Fibroblast of lung (primary cell): ENCODE measurements around the gene SPX. TPM values are rescaled to one million over a fixed set of nuclear protein-coding genes. Genes with fewer than 3 reads are reported as not detected.

Source experiments
- DNase-seq, 2 donors: peaks; one replicate each; pipeline versions ENCODE4 v3.0.0 to v3.0.0-alpha.2; 2010; ENCODE audit warnings: low read depth in 2 of 2
- H2AFZ ChIP-seq: 2 replicates; pipeline ENCODE4 v1.5.1; 2012; ENCODE audit warnings: low read length, control low read depth, inconsistent platforms
- H3K27ac ChIP-seq: 2 replicates; pipeline ENCODE4 v1.5.1; 2011; ENCODE audit warnings: low read length, control low read depth; ENCODE audit not compliant: insufficient read depth
- H3K27me3 ChIP-seq: 2 replicates; pipeline ENCODE4 v1.5.1; 2011; ENCODE audit warnings: mild to moderate bottlenecking, low read length; ENCODE audit not compliant: control insufficient read depth, insufficient read depth
- H3K36me3 ChIP-seq: 2 replicates; pipeline ENCODE4 v1.5.1; 2011; ENCODE audit warnings: low read length; ENCODE audit not compliant: control insufficient read depth, insufficient read depth
- H3K4me1 ChIP-seq: 2 replicates; pipeline ENCODE4 v1.5.1; 2011; ENCODE audit warnings: low read length; ENCODE audit not compliant: control insufficient read depth, insufficient read depth; ENCODE audit errors: extremely low read depth
- H3K4me2 ChIP-seq: 2 replicates; pipeline ENCODE4 v1.5.1; 2011; ENCODE audit warnings: low read length, control low read depth; ENCODE audit not compliant: insufficient read depth; ENCODE audit errors: extremely low read depth
- H3K4me3 ChIP-seq, 4 experiments: fragments of 200-600 bp in 1 of 4; sonication (generic) in 1 of 4; replicated peaks in 1 of 4; 2 replicates each; pipeline ENCODE4 v1.5.1; 2011 to 2016; ENCODE audit warnings: low read length in 4 of 4, low read depth in 3 of 4, mild to moderate bottlenecking in 3 of 4, control low read depth in 2 of 4, inconsistent platforms in 1 of 4, mixed read lengths in 1 of 4; ENCODE audit not compliant: insufficient read depth in 1 of 4; ENCODE audit errors: control extremely low read depth in 1 of 4
- H3K79me2 ChIP-seq: 2 replicates; pipeline ENCODE4 v1.5.1; 2012; ENCODE audit warnings: mild to moderate bottlenecking, low read length, inconsistent platforms; ENCODE audit not compliant: control insufficient read depth, insufficient read depth
- H3K9ac ChIP-seq: 2 replicates; pipeline ENCODE4 v1.5.1; 2011; ENCODE audit warnings: mild to moderate bottlenecking, low read length, control low read depth; ENCODE audit not compliant: insufficient read depth
- H3K9me3 ChIP-seq: 2 replicates; pipeline ENCODE4 v1.5.1; 2012; ENCODE audit warnings: low read depth, low read length; ENCODE audit not compliant: control insufficient read depth, insufficient read depth
- H4K20me1 ChIP-seq: 2 replicates; pipeline ENCODE4 v1.5.1; 2011; ENCODE audit warnings: low read length; ENCODE audit not compliant: control insufficient read depth, insufficient read depth; ENCODE audit errors: extremely low read depth
- CTCF ChIP-seq, 2 donors: IDR thresholded peaks in 1 of 2; conservative IDR thresholded peaks in 1 of 2; 1 replicate in 1 of 2; 2 replicates in 1 of 2; pipeline ENCODE4 v1.5.1; 2011 to 2012; ENCODE audit warnings: low read length in 2 of 2, control low read depth in 1 of 2, inconsistent platforms in 1 of 2, low read depth in 1 of 2, mild to moderate bottlenecking in 1 of 2
- EZH2 ChIP-seq: IDR thresholded peaks from 2 replicates; pipeline ENCODE4 v1.5.1; 2012; ENCODE audit warnings: low read length, control low read depth, mild to moderate bottlenecking; ENCODE audit errors: missing control alignments
- polyA plus RNA-seq, 2 donors: library from polyadenylated mRNA; depleted of rRNA in 1 of 2; stranded (reverse) in 1 of 2; unstranded in 1 of 2; fragments of >200 nt; gene quantifications; 2 replicates each; pipeline ENCODE4 v1.2.1, GENCODE V29; 2011 to 2012; ENCODE audit warnings: missing spikeins in 1 of 2
- total RNA-seq: library from RNA; depleted of rRNA; stranded (reverse); fragments of >200 nt; gene quantifications from 2 replicates; pipeline ENCODE4 v1.2.1, GENCODE V29; 2014

Gene SPX
- total and polyA plus RNA-seq, 2 donors (not counting 1 experiment from before 2014, with no cell fraction given): 0.50 to 0.75 TPM

- H3K36me3 ChIP-seq: no peaks in the 10 kb centered on the region
- H3K4me3 ChIP-seq: no peak overlapping the region
- no peak for DNase-seq
- no peaks in the 10 kb centered on the region for H3K79me2 ChIP-seq
- H4K20me1 ChIP-seq: no peaks in the 10 kb centered on the region
- TF ChIP-seq EZH2: no peak
- TF ChIP-seq CTCF (conservative IDR thresholded peaks at IDR 0.05 in 1 of 2, IDR thresholded peaks at IDR 0.05 in 1 of 2; ENCODE audit: low read depth in 1 of 2, low read length in 2 of 2): no peak
- H3K27ac ChIP-seq: no peak overlapping the region
- H3K4me2 ChIP-seq: no peak overlapping the region
- H2AFZ ChIP-seq: no peak overlapping the region
- no peak overlapping the region for H3K9ac ChIP-seq
- H3K27me3 ChIP-seq: no peaks in the 10 kb centered on the region
- H3K9me3 ChIP-seq: no peaks in the 10 kb centered on the region
- H3K4me1 ChIP-seq: no peaks in the 10 kb centered on the region
Observed at GRCh38 chr12:21542403-21542802, 16.3 kb downstream of the SPX start.

GRCh38 chr12:21543151-21543550, 17.1 kb downstream of the SPX start:
- TF ChIP-seq CTCF (conservative IDR thresholded peaks at IDR 0.05 in 1 of 2, IDR thresholded peaks at IDR 0.05 in 1 of 2; ENCODE audit: low read depth in 1 of 2, low read length in 2 of 2) (no peak), EZH2 (no peak)
- H3K36me3 ChIP-seq: no peaks in the 10 kb centered on the region
- H3K4me2 ChIP-seq: no peak overlapping the region
- no peaks in the 10 kb centered on the region for H3K27me3 ChIP-seq
- H3K9me3 ChIP-seq: no peaks in the 10 kb centered on the region
- DNase-seq: no peak
- H3K4me1 ChIP-seq: no peaks in the 10 kb centered on the region
- H3K79me2 ChIP-seq: no peaks in the 10 kb centered on the region
- H4K20me1 ChIP-seq: no peaks in the 10 kb centered on the region
- H3K4me3 ChIP-seq: no peak overlapping the region
- H2AFZ ChIP-seq: no peak overlapping the region
- H3K9ac ChIP-seq: no peak overlapping the region
- H3K27ac ChIP-seq: no peak overlapping the region

- H3K27me3 ChIP-seq: no peaks in the 10 kb centered on the region
- DNase-seq: no peak
- H3K79me2 ChIP-seq: no peaks in the 10 kb centered on the region
- no peak overlapping the region for H3K9ac ChIP-seq
- H2AFZ ChIP-seq: no peak overlapping the region
- TF ChIP-seq EZH2 (no peak), CTCF (conservative IDR thresholded peaks at IDR 0.05 in 1 of 2, IDR thresholded peaks at IDR 0.05 in 1 of 2; ENCODE audit: low read depth in 1 of 2, low read length in 2 of 2) (no peak)
- H3K4me1 ChIP-seq: no peaks in the 10 kb centered on the region
- no peak overlapping the region for H3K4me3 ChIP-seq
- no peak overlapping the region for H3K4me2 ChIP-seq
- H4K20me1 ChIP-seq: no peaks in the 10 kb centered on the region
- H3K27ac ChIP-seq: no peak overlapping the region
- no peaks in the 10 kb centered on the region for H3K36me3 ChIP-seq
- no peaks in the 10 kb centered on the region for H3K9me3 ChIP-seq
Observed at GRCh38 chr12:21545557-21545956, 19.5 kb downstream of the SPX start.
